ENCODE results near the gene PLD4.
"Not testable (repeated sequence)": the region's sequence is repeated elsewhere in the genome, so short reads cannot be mapped to it uniquely, and the experiment has no call there.

PLD4 gene

GRCh38 chr14:104942586-104942985 is 17.9 kb downstream of the PLD4 start:
- DNase-seq = no peak

GRCh38 chr14:104943216-104944015 is 18.7 kb downstream of the PLD4 start:
- DNase-seq = not testable (repeated sequence)

- DNase-seq = not testable (repeated sequence)
Measured at GRCh38 chr14:104944016-104944308, 19.3 kb downstream of the PLD4 start.

GRCh38 chr14:104944436-104945205 is 19.9 kb downstream of the PLD4 start:
- not testable (repeated sequence) for DNase-seq

- not testable (repeated sequence) for DNase-seq
Measured at GRCh38 chr14:104945266-104945665, 20.6 kb downstream of the PLD4 start.

- DNase-seq = not testable (repeated sequence)
Measured at GRCh38 chr14:104945986-104946965, 21.6 kb downstream of the PLD4 start.

GRCh38 chr14:104947201-104947600 is 22.5 kb downstream of the PLD4 start:
- DNase-seq = not testable (repeated sequence)

GRCh38 chr14:104947881-104948735 is 23.4 kb downstream of the PLD4 start:
- DNase-seq = not testable (repeated sequence)

- DNase-seq = no peak
Measured at GRCh38 chr14:104948736-104949031, 24.0 kb downstream of the PLD4 start.

GRCh38 chr14:104949406-104949955 is 24.8 kb downstream of the PLD4 start:
- DNase-seq = not testable (repeated sequence)

GRCh38 chr14:104950021-104950420 is 25.3 kb downstream of the PLD4 start:
- no peak for DNase-seq

GRCh38 chr14:104950701-104951100 is 26.0 kb downstream of the PLD4 start:
- not testable (repeated sequence) for DNase-seq

GRCh38 chr14:104951863-104952657 is 27.4 kb downstream of the PLD4 start:
- DNase-seq = not testable (repeated sequence)

GRCh38 chr14:104953097-104953496 is 28.4 kb downstream of the PLD4 start:
- DNase-seq = no peak

GRCh38 chr14:104953896-104954656 is 29.4 kb downstream of the PLD4 start:
- DNase-seq = no peak

- DNase-seq = no peak
Measured at GRCh38 chr14:104954746-104955395, 30.2 kb downstream of the PLD4 start.

GRCh38 chr14:104955396-104955770 is 30.7 kb downstream of the PLD4 start:
- no peak for DNase-seq

GRCh38 chr14:104956290-104956890 is 31.7 kb downstream of the PLD4 start:
- DNase-seq = no peak
